DOHH2 (cell line): Measurements from ENCODE around the gene TMEM41A.

Source experiments
- H3F3A ChIP-seq: fragments of 200-600 bp; sonication (generic), shearing (Covaris generic); 2 replicates; pipeline ENCODE4 v1.6.0; 2016; ENCODE audit warnings: antibody characterized with exemption, mild to moderate bottlenecking; ENCODE audit not compliant: control insufficient read depth, insufficient read depth
- H3K27ac ChIP-seq: fragments of 200-600 bp; sonication (generic); 2 replicates; pipeline ENCODE4 v1.5.1; 2014; ENCODE audit warnings: low read depth, mild to moderate bottlenecking, low read length, moderate library complexity
- H3K27me3 ChIP-seq: fragments of 200-600 bp; sonication (generic); 2 replicates; pipeline ENCODE4 v1.6.1; 2014; ENCODE audit warnings: mild to moderate bottlenecking, low read length, mixed read lengths; ENCODE audit not compliant: control insufficient read depth
- H3K36me3 ChIP-seq: fragments of 200-600 bp; sonication (generic); 2 replicates; pipeline ENCODE4 v1.6.1; 2014; ENCODE audit warnings: mild to moderate bottlenecking, low read length, moderate library complexity, mixed read lengths; ENCODE audit not compliant: control insufficient read depth
- H3K4me1 ChIP-seq: fragments of 200-600 bp; sonication (generic); 2 replicates; pipeline ENCODE4 v1.6.1; 2014; ENCODE audit warnings: mild to moderate bottlenecking, low read length, mixed read lengths; ENCODE audit not compliant: control insufficient read depth
- H3K4me2 ChIP-seq: fragments of 200-600 bp; sonication (generic); 2 replicates; pipeline ENCODE4 v1.6.0; 2014; ENCODE audit warnings: mild to moderate bottlenecking, low read length, moderate library complexity
- H3K4me3 ChIP-seq: fragments of 200-600 bp; sonication (generic); 2 replicates; pipeline ENCODE4 v1.5.1; 2014; ENCODE audit warnings: mild to moderate bottlenecking, low read length, mixed read lengths
- H3K79me2 ChIP-seq: fragments of 200-600 bp; sonication (generic); 2 replicates; pipeline ENCODE4 v1.6.1; 2014; ENCODE audit warnings: mild to moderate bottlenecking, low read length, mixed read lengths; ENCODE audit not compliant: control insufficient read depth
- H3K9me2 ChIP-seq: fragments of 200-600 bp; sonication (generic); replicated peaks from 2 replicates; pipeline ENCODE4 v1.6.1; 2014; ENCODE audit warnings: mild to moderate bottlenecking, low read length, mixed read lengths; ENCODE audit not compliant: control insufficient read depth
- H3K9me3 ChIP-seq: fragments of 200-600 bp; sonication (generic); 2 replicates; pipeline ENCODE4 v1.6.1; 2014; ENCODE audit warnings: antibody characterized with exemption, low read length, mixed read lengths; ENCODE audit not compliant: control insufficient read depth, insufficient read depth
- H4K20me1 ChIP-seq: fragments of 200-600 bp; sonication (generic); 2 replicates; pipeline ENCODE4 v1.6.0; 2014; ENCODE audit warnings: low read depth, mild to moderate bottlenecking, antibody characterized with exemption, low read length, moderate library complexity; ENCODE audit not compliant: control insufficient read depth, insufficient read depth
- EZH2phosphoT487 ChIP-seq: fragments of 200-600 bp; sonication (generic); IDR thresholded peaks from 2 replicates; pipeline ENCODE4 v1.6.1; 2017; ENCODE audit warnings: borderline replicate concordance, mild to moderate bottlenecking, antibody characterized with exemption, low read length, moderate library complexity, mixed read lengths
- TF ChIP-seq, protein P1 (sequence below): fragments of 200-600 bp; sonication (generic); IDR thresholded peaks from one replicate; pipeline ENCODE4 v1.5.1; 2014; ENCODE audit warnings: antibody characterized with exemption, mild to moderate bottlenecking, low read depth, low read length; ENCODE audit not compliant: poor library complexity, severe bottlenecking

Gene TMEM41A

DNA sequence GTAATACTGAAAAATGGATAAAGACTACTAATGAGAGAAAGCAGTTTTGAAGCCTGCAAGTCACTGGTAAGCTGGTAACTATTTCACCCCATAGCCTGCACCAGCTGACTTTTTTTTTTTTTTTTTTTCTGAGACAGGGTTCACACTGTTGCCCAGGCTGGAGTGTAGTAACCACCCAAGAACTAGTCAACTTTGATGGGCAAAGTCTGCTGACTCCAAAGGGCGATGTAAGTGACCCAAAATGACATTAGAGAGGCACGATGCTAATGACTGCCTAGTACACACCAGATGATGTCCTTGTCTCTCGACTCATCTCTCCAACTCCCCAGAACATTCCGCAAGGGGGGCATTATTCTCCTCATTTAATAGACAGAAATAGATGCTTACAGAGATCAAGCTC is 12.9 kb upstream of the TMEM41A start:
- no peak overlapping the region for H3K4me2 ChIP-seq
- H3K9me3 ChIP-seq: no peaks in the 10 kb centered on the region
- H3K27ac ChIP-seq: no peak overlapping the region
- H3K36me3 ChIP-seq: no peaks in the 10 kb centered on the region
- H3K79me2 ChIP-seq: no peaks in the 10 kb centered on the region
- H3K27me3 ChIP-seq: no peaks in the 10 kb centered on the region
- TF ChIP-seq, protein P1, sequence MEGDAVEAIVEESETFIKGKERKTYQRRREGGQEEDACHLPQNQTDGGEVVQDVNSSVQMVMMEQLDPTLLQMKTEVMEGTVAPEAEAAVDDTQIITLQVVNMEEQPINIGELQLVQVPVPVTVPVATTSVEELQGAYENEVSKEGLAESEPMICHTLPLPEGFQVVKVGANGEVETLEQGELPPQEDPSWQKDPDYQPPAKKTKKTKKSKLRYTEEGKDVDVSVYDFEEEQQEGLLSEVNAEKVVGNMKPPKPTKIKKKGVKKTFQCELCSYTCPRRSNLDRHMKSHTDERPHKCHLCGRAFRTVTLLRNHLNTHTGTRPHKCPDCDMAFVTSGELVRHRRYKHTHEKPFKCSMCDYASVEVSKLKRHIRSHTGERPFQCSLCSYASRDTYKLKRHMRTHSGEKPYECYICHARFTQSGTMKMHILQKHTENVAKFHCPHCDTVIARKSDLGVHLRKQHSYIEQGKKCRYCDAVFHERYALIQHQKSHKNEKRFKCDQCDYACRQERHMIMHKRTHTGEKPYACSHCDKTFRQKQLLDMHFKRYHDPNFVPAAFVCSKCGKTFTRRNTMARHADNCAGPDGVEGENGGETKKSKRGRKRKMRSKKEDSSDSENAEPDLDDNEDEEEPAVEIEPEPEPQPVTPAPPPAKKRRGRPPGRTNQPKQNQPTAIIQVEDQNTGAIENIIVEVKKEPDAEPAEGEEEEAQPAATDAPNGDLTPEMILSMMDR: no peak
- no peak for TF ChIP-seq EZH2phosphoT487
- no peaks in the 10 kb centered on the region for H3F3A ChIP-seq
- H3K9me2 ChIP-seq: no peaks in the 10 kb centered on the region
- H4K20me1 ChIP-seq: no peaks in the 10 kb centered on the region
- no peaks in the 10 kb centered on the region for H3K4me1 ChIP-seq
- no peak overlapping the region for H3K4me3 ChIP-seq

DNA sequence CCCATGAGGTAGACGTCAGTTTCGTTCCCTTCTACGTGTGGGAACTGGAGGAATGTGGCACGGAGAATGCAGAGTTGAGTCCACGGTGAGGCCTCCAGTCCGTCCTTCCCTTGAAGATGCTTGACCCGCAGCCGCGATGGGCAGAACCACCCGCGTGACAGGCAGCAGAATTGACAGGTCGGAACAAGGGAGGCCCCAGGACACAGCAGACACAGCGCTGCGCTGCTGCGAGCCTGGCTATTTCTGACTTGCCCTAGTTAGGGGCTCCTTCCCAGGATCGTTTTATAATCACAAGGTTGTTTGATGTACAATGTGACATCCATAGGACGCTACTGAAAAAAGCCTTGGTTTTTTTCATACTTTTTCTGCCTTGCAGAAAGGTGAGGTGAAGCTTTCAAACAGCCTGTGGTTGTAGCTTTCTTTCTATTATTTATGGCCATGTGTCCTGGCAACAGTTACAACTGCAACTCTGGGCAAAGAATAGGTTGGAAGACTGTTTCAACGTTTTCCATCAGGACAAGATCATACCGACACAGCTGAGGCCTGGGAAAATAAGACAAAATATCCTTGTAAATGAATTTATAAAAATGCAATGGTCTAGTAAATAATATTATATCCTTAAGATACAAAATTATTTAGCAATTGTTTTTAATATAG is 9.6 kb upstream of the TMEM41A start:
- H3F3A ChIP-seq: no peaks in the 10 kb centered on the region
- H3K9me3 ChIP-seq: no peaks in the 10 kb centered on the region
- H3K79me2 ChIP-seq: no peaks in the 10 kb centered on the region
- H3K4me1 ChIP-seq: no peaks in the 10 kb centered on the region
- no peaks in the 10 kb centered on the region for H3K27me3 ChIP-seq
- H3K9me2 ChIP-seq: no peaks in the 10 kb centered on the region
- H3K36me3 ChIP-seq: no peaks in the 10 kb centered on the region
- TF ChIP-seq EZH2phosphoT487: no peak
- TF ChIP-seq, protein P1: no peak
- H3K4me2 ChIP-seq: no peak overlapping the region
- no peaks in the 10 kb centered on the region for H4K20me1 ChIP-seq
- no peak overlapping the region for H3K4me3 ChIP-seq
- H3K27ac ChIP-seq: no peak overlapping the region

DNA sequence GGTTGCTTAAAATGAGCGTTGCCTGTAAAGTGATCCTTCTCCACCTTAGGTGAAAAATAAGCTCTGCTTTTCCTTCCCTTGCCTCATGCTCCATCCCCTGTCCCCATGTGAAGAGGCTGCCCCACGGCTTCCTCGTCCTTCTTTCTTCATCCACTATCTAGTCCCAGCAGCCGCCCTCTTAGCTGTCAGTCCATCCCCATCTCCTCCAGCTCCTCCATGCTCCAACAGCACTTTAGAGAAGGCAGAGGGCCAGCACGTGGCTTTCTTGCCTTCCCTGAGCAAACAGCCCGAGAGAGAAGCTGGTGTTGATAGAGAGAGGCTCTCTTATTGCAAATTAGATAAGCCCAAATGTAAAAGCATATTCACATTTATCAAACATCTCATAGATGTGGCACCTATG is 9.0 kb upstream of the TMEM41A start:
- no peaks in the 10 kb centered on the region for H3K36me3 ChIP-seq
- no peaks in the 10 kb centered on the region for H3K4me1 ChIP-seq
- no peaks in the 10 kb centered on the region for H3F3A ChIP-seq
- peaks cover 5% of the 10 kb centered on the region for H3K27me3 ChIP-seq
- TF ChIP-seq, protein P1: no peak
- no peak for TF ChIP-seq EZH2phosphoT487
- H4K20me1 ChIP-seq: no peaks in the 10 kb centered on the region
- H3K9me3 ChIP-seq: no peaks in the 10 kb centered on the region
- H3K4me2 ChIP-seq: no peak overlapping the region
- no peaks in the 10 kb centered on the region for H3K79me2 ChIP-seq
- no peak overlapping the region for H3K4me3 ChIP-seq
- no peaks in the 10 kb centered on the region for H3K9me2 ChIP-seq
- H3K27ac ChIP-seq: no peak overlapping the region
